ENCODE data around the gene RTP3. TPM values are rescaled to one million over a fixed set of nuclear protein-coding genes. Genes with fewer than 3 reads are reported as not detected.
"Not testable (repeated sequence)": the region's sequence is repeated elsewhere in the genome, so short reads cannot be mapped to it uniquely, and the experiment has no call there.

RTP3 gene
- total RNA-seq, 1 donor from 2014 or later, result not detected

- no peak for DNase-seq (ENCODE audit: low spot score)
- intact Hi-C loops (cut with DNase I), result no loop called here
Measured at GRCh38 chr3:46509661-46510187, 11.9 kb downstream of the RTP3 start.

GRCh38 chr3:46512191-46512749 is 14.5 kb downstream of the RTP3 start:
- no peak for DNase-seq (ENCODE audit: low spot score)
- intact Hi-C loops (cut with DNase I), result no loop called here

- no peak for DNase-seq (ENCODE audit: low spot score)
- intact Hi-C loops (cut with DNase I), result no loop called here
Measured at GRCh38 chr3:46516521-46516920, 18.7 kb downstream of the RTP3 start.

- intact Hi-C loops (cut with DNase I), result no loop called here
- DNase-seq (ENCODE audit: low spot score), result no peak
Measured at GRCh38 chr3:46517016-46517783, 19.4 kb downstream of the RTP3 start.

GRCh38 chr3:46517784-46518181 is 20.0 kb downstream of the RTP3 start:
- intact Hi-C loops (cut with DNase I), result no loop called here
- no peak for DNase-seq (ENCODE audit: low spot score)

DNA sequence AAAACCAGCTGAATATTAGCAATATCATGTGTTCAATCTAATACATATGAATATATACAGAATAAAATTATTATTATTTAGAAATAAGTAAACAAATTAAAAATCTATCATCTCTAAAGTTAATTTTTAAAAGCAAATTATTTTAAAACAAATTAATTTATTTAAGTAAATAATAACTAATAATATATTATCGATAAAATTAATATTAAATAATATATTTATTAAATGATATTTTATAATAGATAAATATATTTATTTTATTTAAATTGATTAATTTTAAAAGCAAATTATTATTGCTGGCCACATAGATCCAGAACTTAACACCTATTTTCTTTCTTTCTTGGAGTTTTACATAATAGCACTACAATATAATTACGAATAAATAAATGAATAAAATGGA is 22.2 kb downstream of the RTP3 start:
- intact Hi-C loops (cut with DNase I), result no loop called here

GRCh38 chr3:46520531-46520930 is 22.8 kb downstream of the RTP3 start:
- intact Hi-C loops (cut with DNase I), result no loop called here
- no peak for DNase-seq (ENCODE audit: low spot score)

More for the DNA sequence above, 22.2 kb downstream of the RTP3 start:
- no peak for DNase-seq (ENCODE audit: low spot score)

DNA sequence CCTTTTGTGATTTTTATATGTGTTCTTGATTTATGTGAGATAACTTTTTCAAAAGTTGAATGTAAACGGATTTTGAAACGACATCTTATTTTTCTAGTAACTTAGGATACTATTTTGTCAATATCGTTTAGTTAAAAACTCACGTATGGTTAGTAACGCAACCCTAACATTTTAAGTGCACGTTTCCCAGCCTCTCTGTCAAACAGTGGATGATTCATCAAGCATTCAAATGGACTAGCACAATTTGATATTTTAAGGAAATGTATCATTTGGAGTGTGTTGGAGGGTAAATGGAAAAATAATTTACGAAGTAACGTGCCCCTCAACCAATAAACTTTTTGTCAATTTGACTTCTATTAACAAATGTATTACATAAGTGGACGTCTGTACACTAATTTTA is 23.3 kb downstream of the RTP3 start:
- DNase-seq (ENCODE audit: low spot score), result no peak
- intact Hi-C loops (cut with DNase I), result no loop called here

GRCh38 chr3:46522201-46522600 is 24.4 kb downstream of the RTP3 start:
- intact Hi-C loops (cut with DNase I); DNase-seq (ENCODE audit: low spot score): not testable (repeated sequence)

DNA sequence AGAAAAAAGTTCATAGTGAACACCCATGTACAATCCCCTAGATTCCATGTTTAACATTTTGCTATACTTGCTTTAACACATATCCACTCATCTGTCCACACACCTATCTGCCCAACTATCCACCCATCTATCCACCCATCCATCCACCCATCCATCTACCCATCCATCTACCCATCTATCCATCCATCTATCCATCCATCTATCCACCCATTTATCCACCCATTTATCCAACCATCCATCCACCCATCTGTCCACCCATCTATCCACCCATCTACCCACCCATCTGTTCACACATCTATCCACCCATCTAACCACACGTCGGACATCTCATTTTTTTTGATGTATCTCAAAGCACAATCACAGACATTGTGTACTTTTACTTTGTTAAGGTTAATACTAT is 25.8 kb downstream of the RTP3 start:
- intact Hi-C loops (cut with DNase I), result no loop called here
- no peak for DNase-seq (ENCODE audit: low spot score)

DNA sequence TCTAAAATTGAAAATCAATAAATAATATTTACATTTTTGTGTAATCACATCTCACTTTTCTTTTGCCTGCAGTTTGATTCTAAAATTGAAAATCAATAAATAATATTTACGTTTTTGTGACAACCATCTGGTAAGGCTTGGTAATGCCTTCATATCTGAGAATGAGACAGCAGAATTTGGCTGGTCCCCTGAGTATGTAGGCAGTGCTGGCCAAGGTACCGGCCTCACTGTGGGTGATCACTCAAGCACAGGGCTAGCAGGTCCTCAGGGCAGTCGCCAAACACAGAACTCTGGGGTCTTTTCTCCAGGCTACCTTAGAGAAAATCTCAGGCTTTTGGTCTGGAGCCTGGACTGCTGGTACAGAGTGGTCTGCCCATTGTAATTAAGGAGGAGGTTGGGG is 26.2 kb downstream of the RTP3 start:
- intact Hi-C loops (cut with DNase I), result no loop called here
- no peak for DNase-seq (ENCODE audit: low spot score)

DNA sequence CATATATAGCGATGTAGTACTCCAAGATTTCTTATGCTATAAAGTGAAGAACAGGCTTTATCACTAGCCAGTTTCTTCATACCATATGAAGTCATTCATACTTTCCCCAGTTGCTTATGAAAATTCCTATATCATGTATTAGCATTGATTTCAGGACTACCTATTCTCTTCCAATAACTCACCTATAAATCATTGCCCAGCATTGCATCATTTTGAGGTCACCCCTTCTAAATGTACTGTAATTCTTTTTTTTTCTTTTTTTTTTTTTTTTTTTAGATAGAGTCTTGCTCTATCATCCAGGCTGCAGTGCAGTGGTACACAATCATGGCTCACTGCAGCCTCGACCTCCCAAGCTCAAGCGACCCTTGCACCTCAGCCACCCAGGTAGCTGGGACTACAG is 27.1 kb downstream of the RTP3 start:
- intact Hi-C loops (cut with DNase I), result no loop called here
- no peak for DNase-seq (ENCODE audit: low spot score)

- intact Hi-C loops (cut with DNase I), result no loop called here
- no peak for DNase-seq (ENCODE audit: low spot score)
Measured at GRCh38 chr3:46527239-46527638, 29.5 kb downstream of the RTP3 start.

DNA sequence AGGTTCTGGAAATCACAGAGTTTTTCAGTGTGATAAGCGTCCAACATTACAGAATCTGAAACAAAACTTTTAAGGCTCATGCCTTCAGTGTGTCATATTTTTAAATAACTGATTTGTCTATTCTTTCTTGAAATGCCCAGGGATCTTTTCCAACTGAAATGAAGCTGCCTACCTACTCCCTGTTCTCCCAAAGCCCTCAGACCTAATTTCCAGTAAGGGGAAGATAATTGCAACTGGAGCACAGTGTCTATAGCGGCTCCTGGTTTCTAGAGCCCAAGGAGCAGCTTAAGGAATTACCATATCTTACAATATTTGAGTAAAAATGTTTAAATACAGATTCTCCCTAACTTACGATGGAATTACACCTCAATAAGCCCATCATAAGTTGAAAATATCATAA is 35.3 kb downstream of the RTP3 start:
- DNase-seq (ENCODE audit: low spot score), result no peak
- intact Hi-C loops (cut with DNase I), result no loop called here

- intact Hi-C loops (cut with DNase I), result no loop called here
- no peak for DNase-seq (ENCODE audit: low spot score)
Measured at GRCh38 chr3:46535746-46536145, 38.0 kb downstream of the RTP3 start.

GRCh38 chr3:46536758-46537157 is 39.0 kb downstream of the RTP3 start:
- no peak for DNase-seq (ENCODE audit: low spot score)
- intact Hi-C loops (cut with DNase I), result no loop called here

GRCh38 chr3:46537316-46537715 is 39.5 kb downstream of the RTP3 start:
- intact Hi-C loops (cut with DNase I), result no loop called here
- no peak for DNase-seq (ENCODE audit: low spot score)

- no peak for DNase-seq (ENCODE audit: low spot score)
- intact Hi-C loops (cut with DNase I), result no loop called here
Measured at GRCh38 chr3:46537779-46538178, 40.0 kb downstream of the RTP3 start.

- intact Hi-C loops (cut with DNase I); DNase-seq (ENCODE audit: low spot score): not testable (repeated sequence)
Measured at GRCh38 chr3:46538425-46538802, 40.6 kb downstream of the RTP3 start.

- intact Hi-C loops (cut with DNase I), result no loop called here
- peak; percentile 83 for DNase-seq (ENCODE audit: low spot score)
Measured at GRCh38 chr3:46538803-46539442, 41.1 kb downstream of the RTP3 start.

- DNase-seq (ENCODE audit: low spot score), result no peak
- intact Hi-C loops (cut with DNase I), result no loop called here
Measured at GRCh38 chr3:46539443-46540005, 41.7 kb downstream of the RTP3 start.

Data from cardiac septum (tissue), 1 donor.